Measurements from ENCODE around the gene GJB1. TPM values are rescaled to one million over a fixed set of nuclear protein-coding genes. Genes with fewer than 3 reads are reported as not detected.

The GJB1 gene
- total and polyA plus RNA-seq, 2 donors (not counting 1 experiment from before 2014, with no cell fraction given), result not detected

GRCh38 chrX:71199252-71200008, 23.6 kb upstream of the GJB1 start:
- no peak for DNase-seq (ENCODE audit: low read depth in 2 of 2)
- no peaks in the 10 kb centered on the region for H4K20me1 ChIP-seq (ENCODE audit: control insufficient read depth, extremely low read depth, insufficient read depth, low read length)
- no peak for TF ChIP-seq EZH2 (IDR thresholded peaks at IDR 0.05; ENCODE audit: low read length, missing control alignments)
- TF ChIP-seq CTCF (conservative IDR thresholded peaks at IDR 0.05 in 1 of 2, IDR thresholded peaks at IDR 0.05 in 1 of 2; ENCODE audit: low read depth in 1 of 2, low read length in 2 of 2), result no peak

GRCh38 chrX:71210816-71211215, 12.2 kb upstream of the GJB1 start:
- Histone ChIP-seq H3K27me3 (ENCODE audit: control insufficient read depth, insufficient read depth, low read length) (no peaks in the 10 kb centered on the region), H3K9ac (ENCODE audit: insufficient read depth, low read length) (no peak overlapping the region), H3K79me2 (ENCODE audit: control insufficient read depth, insufficient read depth, low read length) (no peaks in the 10 kb centered on the region), H3K27ac (ENCODE audit: insufficient read depth, low read length) (no peak overlapping the region), H2AFZ (ENCODE audit: low read length) (no peak overlapping the region), H3K9me3 (ENCODE audit: control insufficient read depth, insufficient read depth, low read depth, low read length) (no peaks in the 10 kb centered on the region), H3K4me3 (replicated peaks in 1 of 4; ENCODE audit: control extremely low read depth in 1 of 4, insufficient read depth in 1 of 4, low read depth in 3 of 4, low read length in 4 of 4) (no peak overlapping the region), H3K4me2 (ENCODE audit: extremely low read depth, insufficient read depth, low read length) (no peak overlapping the region), H4K20me1 (ENCODE audit: control insufficient read depth, extremely low read depth, insufficient read depth, low read length) (no peaks in the 10 kb centered on the region), H3K4me1 (ENCODE audit: control insufficient read depth, extremely low read depth, insufficient read depth, low read length) (no peaks in the 10 kb centered on the region), H3K36me3 (ENCODE audit: control insufficient read depth, insufficient read depth, low read length) (no peaks in the 10 kb centered on the region)
- peak; percentile 34 for DNase-seq (ENCODE audit: low read depth in 2 of 2)
- TF ChIP-seq CTCF (conservative IDR thresholded peaks at IDR 0.05 in 1 of 2, IDR thresholded peaks at IDR 0.05 in 1 of 2; ENCODE audit: low read depth in 1 of 2, low read length in 2 of 2) (no peak), EZH2 (IDR thresholded peaks at IDR 0.05; ENCODE audit: low read length, missing control alignments) (no peak)

More at GRCh38 chrX:71199252-71200008, 23.6 kb upstream of the GJB1 start:
- no peak overlapping the region for H2AFZ ChIP-seq (ENCODE audit: low read length)
- no peak overlapping the region for H3K9ac ChIP-seq (ENCODE audit: insufficient read depth, low read length)
- no peak overlapping the region for H3K4me2 ChIP-seq (ENCODE audit: extremely low read depth, insufficient read depth, low read length)
- H3K9me3 ChIP-seq (ENCODE audit: control insufficient read depth, insufficient read depth, low read depth, low read length), result no peaks in the 10 kb centered on the region
- no peaks in the 10 kb centered on the region for H3K36me3 ChIP-seq (ENCODE audit: control insufficient read depth, insufficient read depth, low read length)
- no peak overlapping the region for H3K4me3 ChIP-seq (replicated peaks in 1 of 4; ENCODE audit: control extremely low read depth in 1 of 4, insufficient read depth in 1 of 4, low read depth in 3 of 4, low read length in 4 of 4)
- H3K27me3 ChIP-seq (ENCODE audit: control insufficient read depth, insufficient read depth, low read length), result no peaks in the 10 kb centered on the region
- no peaks in the 10 kb centered on the region for H3K79me2 ChIP-seq (ENCODE audit: control insufficient read depth, insufficient read depth, low read length)
- no peak overlapping the region for H3K27ac ChIP-seq (ENCODE audit: insufficient read depth, low read length)
- no peaks in the 10 kb centered on the region for H3K4me1 ChIP-seq (ENCODE audit: control insufficient read depth, extremely low read depth, insufficient read depth, low read length)

- Histone ChIP-seq H3K9me3 (ENCODE audit: control insufficient read depth, insufficient read depth, low read depth, low read length) (no peaks in the 10 kb centered on the region), H3K27ac (ENCODE audit: insufficient read depth, low read length) (no peak overlapping the region), H3K4me3 (replicated peaks in 1 of 4; ENCODE audit: control extremely low read depth in 1 of 4, insufficient read depth in 1 of 4, low read depth in 3 of 4, low read length in 4 of 4) (no peak overlapping the region), H3K36me3 (ENCODE audit: control insufficient read depth, insufficient read depth, low read length) (no peaks in the 10 kb centered on the region), H4K20me1 (ENCODE audit: control insufficient read depth, extremely low read depth, insufficient read depth, low read length) (no peaks in the 10 kb centered on the region), H3K9ac (ENCODE audit: insufficient read depth, low read length) (no peak overlapping the region), H3K4me1 (ENCODE audit: control insufficient read depth, extremely low read depth, insufficient read depth, low read length) (no peaks in the 10 kb centered on the region), H3K79me2 (ENCODE audit: control insufficient read depth, insufficient read depth, low read length) (no peaks in the 10 kb centered on the region), H3K27me3 (ENCODE audit: control insufficient read depth, insufficient read depth, low read length) (no peaks in the 10 kb centered on the region), H3K4me2 (ENCODE audit: extremely low read depth, insufficient read depth, low read length) (no peak overlapping the region), H2AFZ (ENCODE audit: low read length) (no peak overlapping the region)
- no peak for DNase-seq (ENCODE audit: low read depth in 2 of 2)
- TF ChIP-seq CTCF (conservative IDR thresholded peaks at IDR 0.05 in 1 of 2, IDR thresholded peaks at IDR 0.05 in 1 of 2; ENCODE audit: low read depth in 1 of 2, low read length in 2 of 2) (no peak), EZH2 (IDR thresholded peaks at IDR 0.05; ENCODE audit: low read length, missing control alignments) (no peak)
These were observed 10.5 kb upstream of the GJB1 start for GRCh38 chrX:71212536-71212935.

Data from fibroblast of lung (primary cell).